HEK293 (cell line): ENCODE measurements around the gene GTF3C1.

Experiments
- ZBTB1 ChIP-seq: fragments of 450-650 bp; formaldehyde crosslinking; IDR thresholded peaks from 2 replicates; pipeline ENCODE4 v1.5.1; 2016; ENCODE audit warnings: missing biosample characterization, missing genetic modification characterization
- ZNF16 ChIP-seq: fragments of 450-650 bp; formaldehyde crosslinking; IDR thresholded peaks from 2 replicates; pipeline ENCODE4 v1.5.1; 2016; ENCODE audit warnings: low read depth, missing biosample characterization, missing genetic modification characterization
- ZNF596 ChIP-seq: fragments of 450-650 bp; IDR thresholded peaks from 2 replicates; pipeline ENCODE4 v1.5.0; 2018; ENCODE audit warnings: missing biosample characterization, mild to moderate bottlenecking, missing genetic modification characterization, moderate library complexity
- TF ChIP-seq, protein P1 (sequence below): fragments of 450-650 bp; formaldehyde crosslinking; IDR thresholded peaks from 2 replicates; pipeline ENCODE4 v1.5.1; 2016; ENCODE audit warnings: missing biosample characterization, missing genetic modification characterization, low read depth
- TF ChIP-seq, protein P2 (sequence below): fragments of 450-650 bp; formaldehyde crosslinking; IDR thresholded peaks from 2 replicates; pipeline ENCODE4 v1.5.1; 2016; ENCODE audit warnings: missing biosample characterization, missing genetic modification characterization
- TF ChIP-seq, protein P3 (sequence below): fragments of 450-650 bp; formaldehyde crosslinking; IDR thresholded peaks from 2 replicates; pipeline ENCODE4 v1.5.1; 2016; ENCODE audit warnings: missing biosample characterization, missing genetic modification characterization

DNA sequence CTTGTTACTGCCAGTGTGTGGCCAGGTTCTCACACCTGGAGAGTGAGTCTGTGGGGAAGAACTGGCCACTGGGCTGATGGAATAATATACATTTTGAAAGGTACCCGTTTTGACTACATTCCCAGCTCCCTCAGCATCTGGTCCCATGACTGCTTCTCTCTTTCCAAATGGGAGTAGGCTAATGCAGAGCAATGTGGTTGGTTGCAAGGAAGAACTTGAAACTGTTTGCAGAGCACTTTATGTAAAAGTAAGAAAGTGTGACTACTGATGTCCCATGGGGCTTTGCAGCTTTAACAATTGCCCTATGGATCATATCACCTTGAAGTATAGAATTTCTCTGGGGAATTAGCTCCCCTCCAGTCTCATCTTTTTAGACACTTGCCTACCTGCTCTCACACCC, 9.2 kb upstream of the GTF3C1 start:
- TF ChIP-seq, protein P1, sequence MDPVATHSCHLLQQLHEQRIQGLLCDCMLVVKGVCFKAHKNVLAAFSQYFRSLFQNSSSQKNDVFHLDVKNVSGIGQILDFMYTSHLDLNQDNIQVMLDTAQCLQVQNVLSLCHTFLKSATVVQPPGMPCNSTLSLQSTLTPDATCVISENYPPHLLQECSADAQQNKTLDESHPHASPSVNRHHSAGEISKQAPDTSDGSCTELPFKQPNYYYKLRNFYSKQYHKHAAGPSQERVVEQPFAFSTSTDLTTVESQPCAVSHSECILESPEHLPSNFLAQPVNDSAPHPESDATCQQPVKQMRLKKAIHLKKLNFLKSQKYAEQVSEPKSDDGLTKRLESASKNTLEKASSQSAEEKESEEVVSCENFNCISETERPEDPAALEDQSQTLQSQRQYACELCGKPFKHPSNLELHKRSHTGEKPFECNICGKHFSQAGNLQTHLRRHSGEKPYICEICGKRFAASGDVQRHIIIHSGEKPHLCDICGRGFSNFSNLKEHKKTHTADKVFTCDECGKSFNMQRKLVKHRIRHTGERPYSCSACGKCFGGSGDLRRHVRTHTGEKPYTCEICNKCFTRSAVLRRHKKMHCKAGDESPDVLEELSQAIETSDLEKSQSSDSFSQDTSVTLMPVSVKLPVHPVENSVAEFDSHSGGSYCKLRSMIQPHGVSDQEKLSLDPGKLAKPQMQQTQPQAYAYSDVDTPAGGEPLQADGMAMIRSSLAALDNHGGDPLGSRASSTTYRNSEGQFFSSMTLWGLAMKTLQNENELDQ (tag by site-specific recombination), result no peak
- TF ChIP-seq, protein P2, sequence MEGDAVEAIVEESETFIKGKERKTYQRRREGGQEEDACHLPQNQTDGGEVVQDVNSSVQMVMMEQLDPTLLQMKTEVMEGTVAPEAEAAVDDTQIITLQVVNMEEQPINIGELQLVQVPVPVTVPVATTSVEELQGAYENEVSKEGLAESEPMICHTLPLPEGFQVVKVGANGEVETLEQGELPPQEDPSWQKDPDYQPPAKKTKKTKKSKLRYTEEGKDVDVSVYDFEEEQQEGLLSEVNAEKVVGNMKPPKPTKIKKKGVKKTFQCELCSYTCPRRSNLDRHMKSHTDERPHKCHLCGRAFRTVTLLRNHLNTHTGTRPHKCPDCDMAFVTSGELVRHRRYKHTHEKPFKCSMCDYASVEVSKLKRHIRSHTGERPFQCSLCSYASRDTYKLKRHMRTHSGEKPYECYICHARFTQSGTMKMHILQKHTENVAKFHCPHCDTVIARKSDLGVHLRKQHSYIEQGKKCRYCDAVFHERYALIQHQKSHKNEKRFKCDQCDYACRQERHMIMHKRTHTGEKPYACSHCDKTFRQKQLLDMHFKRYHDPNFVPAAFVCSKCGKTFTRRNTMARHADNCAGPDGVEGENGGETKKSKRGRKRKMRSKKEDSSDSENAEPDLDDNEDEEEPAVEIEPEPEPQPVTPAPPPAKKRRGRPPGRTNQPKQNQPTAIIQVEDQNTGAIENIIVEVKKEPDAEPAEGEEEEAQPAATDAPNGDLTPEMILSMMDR (tag by site-specific recombination), result no peak
- TF ChIP-seq, protein P3, sequence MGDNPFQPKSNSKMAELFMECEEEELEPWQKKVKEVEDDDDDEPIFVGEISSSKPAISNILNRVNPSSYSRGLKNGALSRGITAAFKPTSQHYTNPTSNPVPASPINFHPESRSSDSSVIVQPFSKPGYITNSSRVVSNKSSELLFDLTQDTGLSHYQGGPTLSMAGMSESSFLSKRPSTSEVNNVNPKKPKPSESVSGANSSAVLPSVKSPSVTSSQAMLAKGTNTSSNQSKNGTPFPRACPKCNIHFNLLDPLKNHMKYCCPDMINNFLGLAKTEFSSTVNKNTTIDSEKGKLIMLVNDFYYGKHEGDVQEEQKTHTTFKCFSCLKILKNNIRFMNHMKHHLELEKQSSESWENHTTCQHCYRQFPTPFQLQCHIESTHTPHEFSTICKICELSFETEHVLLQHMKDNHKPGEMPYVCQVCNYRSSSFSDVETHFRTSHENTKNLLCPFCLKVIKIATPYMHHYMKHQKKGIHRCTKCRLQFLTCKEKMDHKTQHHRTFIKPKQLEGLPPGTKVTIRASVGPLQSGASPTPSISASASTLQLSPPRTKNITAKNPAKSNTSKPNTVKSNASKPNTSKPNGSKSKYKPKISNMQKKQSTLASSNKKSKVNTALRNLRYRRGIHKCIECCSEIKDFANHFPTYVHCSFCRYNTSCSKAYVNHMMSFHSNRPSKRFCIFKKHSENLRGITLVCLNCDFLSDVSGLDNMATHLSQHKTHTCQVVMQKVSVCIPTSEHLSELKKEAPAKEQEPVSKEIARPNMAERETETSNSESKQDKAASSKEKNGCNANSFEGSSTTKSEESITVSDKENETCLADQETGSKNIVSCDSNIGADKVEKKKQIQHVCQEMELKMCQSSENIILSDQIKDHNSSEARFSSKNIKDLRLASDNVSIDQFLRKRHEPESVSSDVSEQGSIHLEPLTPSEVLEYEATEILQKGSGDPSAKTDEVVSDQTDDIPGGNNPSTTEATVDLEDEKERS (tag by site-specific recombination), result no peak
- TF ChIP-seq ZBTB1 (tag by site-specific recombination), result no peak
- no peak for TF ChIP-seq ZNF16 (tag by site-specific recombination)
- no peak for TF ChIP-seq ZNF596 (tag by site-specific recombination)
